Smooth muscle cell (in vitro differentiated cells): Measurements from ENCODE around the gene ANKS1A. TPM values are rescaled to one million over a fixed set of nuclear protein-coding genes. Genes with fewer than 3 reads are reported as not detected.

Experiments used
- DNase-seq: peaks from one replicate; lab custom pipeline; 2025; ENCODE audit not compliant: unreplicated experiment; lab: John Stamatoyannopoulos, UW
- H2AFZ ChIP-seq: fragments of 200-600 bp; sonication (generic); 2 replicates; pipeline ENCODE4 v1.6.0; 2016; ENCODE audit warnings: antibody characterized with exemption, low read depth, mild to moderate bottlenecking
- H3F3A ChIP-seq: fragments of 200-600 bp; sonication (generic); 2 replicates; pipeline ENCODE4 v1.6.0; 2017; ENCODE audit warnings: antibody characterized with exemption, low read depth
- H3K27ac ChIP-seq: fragments of 200-600 bp; sonication (generic); 2 replicates; pipeline ENCODE4 v1.5.1; 2016; ENCODE audit warnings: low read depth, mild to moderate bottlenecking
- H3K27me3 ChIP-seq: fragments of 200-600 bp; sonication (generic); 2 replicates; pipeline ENCODE4 v1.6.1; 2016; ENCODE audit warnings: low read depth, mild to moderate bottlenecking
- H3K36me3 ChIP-seq: fragments of 200-600 bp; sonication (generic); 2 replicates; pipeline ENCODE4 v1.5.1; 2016; ENCODE audit warnings: low read depth
- H3K4me1 ChIP-seq: fragments of 200-600 bp; sonication (generic); 2 replicates; pipeline ENCODE4 v1.5.1; 2016; ENCODE audit warnings: low read depth
- H3K4me2 ChIP-seq: fragments of 200-600 bp; sonication (generic); 2 replicates; pipeline ENCODE4 v1.6.0; 2016; ENCODE audit warnings: mild to moderate bottlenecking
- H3K4me3 ChIP-seq: fragments of 200-600 bp; sonication (generic); 2 replicates; pipeline ENCODE4 v1.5.1; 2016; ENCODE audit warnings: mild to moderate bottlenecking
- H3K79me2 ChIP-seq: fragments of 200-600 bp; sonication (generic); 2 replicates; pipeline ENCODE4 v1.6.0; 2016; ENCODE audit warnings: low read depth, mild to moderate bottlenecking
- H3K9ac ChIP-seq: fragments of 200-600 bp; sonication (generic); 2 replicates; pipeline ENCODE4 v1.6.0; 2016; ENCODE audit warnings: low read depth
- H3K9me3 ChIP-seq: fragments of 200-600 bp; sonication (generic); replicated peaks from 2 replicates; pipeline ENCODE4 v1.5.1; 2016; ENCODE audit warnings: low read depth
- H4K20me1 ChIP-seq: fragments of 200-600 bp; sonication (generic); 2 replicates; pipeline ENCODE4 v1.6.0; 2016; ENCODE audit warnings: low read depth
- CTCF ChIP-seq: fragments of 200-600 bp; sonication (generic); IDR thresholded peaks from 2 replicates; pipeline ENCODE4 v1.5.1; 2017; ENCODE audit warnings: borderline replicate concordance, mild to moderate bottlenecking, antibody characterized with exemption; ENCODE audit not compliant: insufficient read depth, poor library complexity, severe bottlenecking
- WGBS: methylation state at CpG from one replicate; pipeline ENCODE4 v1.1.7; 2016; ENCODE audit warnings: low lambda C conversion rate; 5-methylcytosine and 5-hydroxymethylcytosine counted together
- polyA plus RNA-seq: library from polyadenylated mRNA; unstranded; fragments of >200 nt; fragmentation: Nextera tagmentation; extraction: Ambion mirVana; gene quantifications from 2 replicates; pipeline ENCODE4 v1.2.1, GENCODE V29; 2016
- total RNA-seq: library from RNA; depleted of rRNA; stranded (reverse); fragments of >200 nt; gene quantifications from 2 replicates; pipeline ENCODE4 v1.2.3, GENCODE V29; 2014

The ANKS1A gene
- total and polyA plus RNA-seq, 2 experiments from 2014 or later: 28.9 to 39.2 TPM

GRCh38 chr6:35076997-35077712 is 188.1 kb downstream of the ANKS1A start:
- no peak overlapping the region for H3K4me3 ChIP-seq
- no peaks in the 10 kb centered on the region for H3K36me3 ChIP-seq
- 87% methylated on average over 17 of the region's 17 CpGs for WGBS
- no peak for DNase-seq
- no peaks in the 10 kb centered on the region for H3K27me3 ChIP-seq
- no peak overlapping the region for H3K9ac ChIP-seq
- H3K4me2 ChIP-seq: no peak overlapping the region
- no peaks in the 10 kb centered on the region for H3K79me2 ChIP-seq
- TF ChIP-seq CTCF: no peak
- H3K4me1 ChIP-seq: no peaks in the 10 kb centered on the region
- H3K9me3 ChIP-seq: no peaks in the 10 kb centered on the region
- no peak overlapping the region for H3K27ac ChIP-seq
- H2AFZ ChIP-seq: no peak overlapping the region
- H3F3A ChIP-seq: no peaks in the 10 kb centered on the region
- H4K20me1 ChIP-seq: peaks cover 4% of the 10 kb centered on the region

DNA sequence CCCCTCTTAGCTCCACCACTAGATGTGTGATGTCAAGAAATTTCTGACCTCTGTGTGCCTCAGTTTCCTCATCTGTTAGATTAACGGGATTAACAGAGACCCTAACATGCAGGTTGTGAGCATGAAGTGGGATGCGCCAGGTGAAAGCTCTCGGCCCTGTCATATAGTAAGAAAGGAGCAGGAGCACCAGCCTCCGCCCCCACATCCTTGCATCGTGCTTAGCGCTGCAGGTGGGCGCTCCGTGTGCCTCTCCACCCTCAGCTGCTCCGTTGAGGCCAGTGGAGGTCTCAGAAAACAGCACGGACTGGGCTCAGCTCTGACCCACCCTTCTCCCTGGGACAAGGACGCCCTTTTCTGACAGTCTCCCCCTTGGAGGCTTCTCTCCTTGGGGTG is 188.7 kb downstream of the ANKS1A start:
- Histone ChIP-seq H3K27me3 (no peaks in the 10 kb centered on the region), H3K9ac (no peak overlapping the region), H3K36me3 (no peaks in the 10 kb centered on the region), H3K4me1 (no peaks in the 10 kb centered on the region), H3K4me3 (no peak overlapping the region), H3K9me3 (no peaks in the 10 kb centered on the region), H3K4me2 (no peak overlapping the region), H2AFZ (no peak overlapping the region), H3K79me2 (no peaks in the 10 kb centered on the region), H3F3A (no peaks in the 10 kb centered on the region), H4K20me1 (peaks cover 4% of the 10 kb centered on the region), H3K27ac (no peak overlapping the region)
- TF ChIP-seq CTCF: no peak
- DNase-seq: no peak
- 90% methylated on average over 11 of the region's 11 CpGs for WGBS

GRCh38 chr6:35078226-35078850 is 189.3 kb downstream of the ANKS1A start:
- no peak for TF ChIP-seq CTCF
- Histone ChIP-seq H2AFZ (no peak overlapping the region), H3K79me2 (no peaks in the 10 kb centered on the region), H3K4me1 (no peaks in the 10 kb centered on the region), H3F3A (no peaks in the 10 kb centered on the region), H3K4me2 (no peak overlapping the region), H3K27ac (no peak overlapping the region), H3K27me3 (no peaks in the 10 kb centered on the region), H3K4me3 (no peak overlapping the region), H3K36me3 (no peaks in the 10 kb centered on the region), H3K9ac (no peak overlapping the region), H4K20me1 (no peaks in the 10 kb centered on the region), H3K9me3 (no peaks in the 10 kb centered on the region)
- no peak for DNase-seq
- WGBS: 96% methylated on average over 20 of the region's 20 CpGs
